Nephron (organoid): ENCODE measurements around the gene PNPLA1.

Experiments used
- H3K27ac Mint-ChIP-seq, 3 experiments: 2 replicates each; pipeline ENCODE4 v1.8.0; 2020; ENCODE audit warnings: mixed read lengths in 3 of 3, mild to moderate bottlenecking in 2 of 3, moderate library complexity in 1 of 3
- H3K27me3 Mint-ChIP-seq: 2 replicates; pipeline ENCODE4 v1.8.0; 2021; ENCODE audit warnings: low read depth, mild to moderate bottlenecking, moderate library complexity, mixed read lengths
- H3K36me3 Mint-ChIP-seq: 2 replicates; pipeline ENCODE4 v1.8.0; 2020; ENCODE audit warnings: low read depth, mixed read lengths
- H3K4me1 Mint-ChIP-seq: 2 replicates; pipeline ENCODE4 v1.8.0; 2020; ENCODE audit warnings: mixed read lengths
- H3K4me3 Mint-ChIP-seq, 3 experiments: 2 replicates each; pipeline ENCODE4 v1.8.0; 2020; ENCODE audit warnings: mild to moderate bottlenecking in 3 of 3, mixed read lengths in 3 of 3, moderate library complexity in 2 of 3
- H3K9me3 Mint-ChIP-seq: 2 replicates; pipeline ENCODE4 v1.8.0; 2020; ENCODE audit warnings: mixed read lengths
- TF ChIP-seq, protein P1 (sequence below), 3 experiments: fragments of 200-600 bp; sonication (generic); IDR thresholded peaks; one replicate each; pipeline ENCODE4 v1.5.0; 2021; ENCODE audit warnings: antibody characterized with exemption in 3 of 3; ENCODE audit not compliant: unreplicated experiment in 3 of 3

PNPLA1 gene

GRCh38 chr6:36333171-36333895 is 63.5 kb downstream of the PNPLA1 start:
- Mint-ChIP-seq H3K4me1 (peaks cover 35% of the 10 kb centered on the region), H3K27me3 (peaks cover 15% of the 10 kb centered on the region)

DNA sequence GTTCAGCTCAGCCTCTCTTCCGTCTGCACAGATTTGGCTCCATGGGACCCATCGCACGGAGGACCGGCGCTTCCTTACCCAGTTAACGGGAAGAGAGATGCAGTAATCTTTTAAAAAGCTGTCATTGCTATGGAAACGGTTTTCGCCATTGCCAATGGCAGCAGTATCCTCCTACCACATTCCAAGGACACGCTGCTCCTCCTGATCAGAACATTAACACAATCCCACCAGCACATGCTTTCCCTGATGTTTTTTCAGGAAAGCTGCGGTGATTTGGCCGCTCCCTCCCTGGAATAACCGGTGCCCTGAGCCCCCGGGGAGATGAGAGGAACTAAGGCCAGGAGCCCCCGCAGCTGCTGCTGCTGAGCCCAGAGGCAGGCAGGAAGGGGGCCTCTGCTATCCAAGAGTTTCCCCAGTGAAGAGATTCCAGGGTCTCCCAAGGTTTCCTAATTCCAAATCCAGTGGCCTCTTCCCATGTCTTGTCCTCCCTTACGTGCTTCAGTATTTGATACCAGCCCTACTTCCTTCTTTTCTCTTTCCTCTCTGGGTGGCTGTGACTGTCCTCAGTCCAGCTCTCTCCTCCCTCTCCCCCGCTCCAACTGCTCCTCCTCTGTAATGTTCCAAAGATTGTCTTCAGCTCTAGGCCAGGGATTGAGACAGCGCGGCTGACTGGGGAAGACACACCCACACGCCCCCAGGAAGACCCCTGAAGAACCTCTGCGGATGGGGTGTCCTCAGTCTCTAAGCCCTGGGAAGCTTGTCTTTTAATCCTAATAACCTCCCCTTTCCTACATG is 64.3 kb downstream of the PNPLA1 start:
- H3K36me3 Mint-ChIP-seq, result no peaks in the 10 kb centered on the region

More at GRCh38 chr6:36333171-36333895, 63.5 kb downstream of the PNPLA1 start:
- Mint-ChIP-seq H3K36me3 (no peaks in the 10 kb centered on the region), H3K27ac (peak overlapping the region in 2 of 3 experiments; percentile 47 to 57), H3K9me3 (no peaks in the 10 kb centered on the region), H3K4me3 (no peak overlapping the region)
- TF ChIP-seq, protein P1, sequence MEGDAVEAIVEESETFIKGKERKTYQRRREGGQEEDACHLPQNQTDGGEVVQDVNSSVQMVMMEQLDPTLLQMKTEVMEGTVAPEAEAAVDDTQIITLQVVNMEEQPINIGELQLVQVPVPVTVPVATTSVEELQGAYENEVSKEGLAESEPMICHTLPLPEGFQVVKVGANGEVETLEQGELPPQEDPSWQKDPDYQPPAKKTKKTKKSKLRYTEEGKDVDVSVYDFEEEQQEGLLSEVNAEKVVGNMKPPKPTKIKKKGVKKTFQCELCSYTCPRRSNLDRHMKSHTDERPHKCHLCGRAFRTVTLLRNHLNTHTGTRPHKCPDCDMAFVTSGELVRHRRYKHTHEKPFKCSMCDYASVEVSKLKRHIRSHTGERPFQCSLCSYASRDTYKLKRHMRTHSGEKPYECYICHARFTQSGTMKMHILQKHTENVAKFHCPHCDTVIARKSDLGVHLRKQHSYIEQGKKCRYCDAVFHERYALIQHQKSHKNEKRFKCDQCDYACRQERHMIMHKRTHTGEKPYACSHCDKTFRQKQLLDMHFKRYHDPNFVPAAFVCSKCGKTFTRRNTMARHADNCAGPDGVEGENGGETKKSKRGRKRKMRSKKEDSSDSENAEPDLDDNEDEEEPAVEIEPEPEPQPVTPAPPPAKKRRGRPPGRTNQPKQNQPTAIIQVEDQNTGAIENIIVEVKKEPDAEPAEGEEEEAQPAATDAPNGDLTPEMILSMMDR (IDR thresholded peaks at IDR 0.05; ENCODE audit: unreplicated experiment in 3 of 3), result no peak

DNA sequence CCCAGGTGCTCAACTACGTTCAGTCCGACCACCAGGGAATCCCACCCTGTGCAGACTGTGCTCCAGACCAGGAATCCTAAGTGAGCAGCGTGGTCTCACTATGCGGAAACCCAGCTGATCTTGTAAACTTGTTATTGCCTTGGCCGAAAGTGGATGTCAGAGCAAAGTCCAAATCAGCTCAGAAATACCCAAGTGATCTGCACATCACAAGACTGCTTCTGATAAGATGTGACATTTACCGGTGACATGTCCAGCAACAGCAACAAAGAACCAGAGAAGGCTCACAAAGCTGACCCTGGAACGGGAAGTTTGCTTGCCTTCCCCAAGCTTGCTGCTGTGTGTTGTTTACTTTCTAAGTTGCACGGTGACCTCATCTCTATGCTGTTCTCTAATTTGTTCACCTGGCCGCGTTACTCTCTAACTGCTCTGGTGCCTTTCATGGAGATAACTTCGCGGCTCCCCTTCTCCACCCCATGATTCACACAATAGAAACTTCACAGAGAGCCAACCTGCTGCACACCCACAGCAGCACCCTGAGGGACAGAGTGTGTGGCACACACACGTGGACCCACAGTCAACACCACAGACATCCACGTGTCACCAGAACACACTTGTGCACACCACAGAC is 65.1 kb downstream of the PNPLA1 start:
- peaks cover 26% of the 10 kb centered on the region for H3K27me3 Mint-ChIP-seq

More for the DNA sequence above, 64.3 kb downstream of the PNPLA1 start:
- Mint-ChIP-seq H3K27ac (peak overlapping the region; percentile 57 to 87 (median 69)), H3K4me3 (peak overlapping the region; percentile 10 to 60 (median 16)), H3K4me1 (peaks cover 34% of the 10 kb centered on the region), H3K9me3 (no peaks in the 10 kb centered on the region), H3K27me3 (peaks cover 18% of the 10 kb centered on the region)
- TF ChIP-seq, protein P1 (IDR thresholded peaks at IDR 0.05; ENCODE audit: unreplicated experiment in 3 of 3), result no peak

GRCh38 chr6:36335465-36336207 is 65.8 kb downstream of the PNPLA1 start:
- Mint-ChIP-seq H3K27ac (peak overlapping the region in 1 of 3 experiments; percentile 57), H3K27me3 (peaks cover 33% of the 10 kb centered on the region)
- TF ChIP-seq, protein P1 (IDR thresholded peaks at IDR 0.05; ENCODE audit: unreplicated experiment in 3 of 3), result no peak

More for the DNA sequence above, 65.1 kb downstream of the PNPLA1 start:
- no peaks in the 10 kb centered on the region for H3K9me3 Mint-ChIP-seq
- H3K4me3 Mint-ChIP-seq, result no peak overlapping the region
- TF ChIP-seq, protein P1 (IDR thresholded peaks at IDR 0.05; ENCODE audit: unreplicated experiment in 3 of 3), result no peak
- peaks cover 41% of the 10 kb centered on the region for H3K4me1 Mint-ChIP-seq
- H3K36me3 Mint-ChIP-seq, result no peaks in the 10 kb centered on the region
- peak overlapping the region in 2 of 3 experiments; percentile 57 to 87 for H3K27ac Mint-ChIP-seq

DNA sequence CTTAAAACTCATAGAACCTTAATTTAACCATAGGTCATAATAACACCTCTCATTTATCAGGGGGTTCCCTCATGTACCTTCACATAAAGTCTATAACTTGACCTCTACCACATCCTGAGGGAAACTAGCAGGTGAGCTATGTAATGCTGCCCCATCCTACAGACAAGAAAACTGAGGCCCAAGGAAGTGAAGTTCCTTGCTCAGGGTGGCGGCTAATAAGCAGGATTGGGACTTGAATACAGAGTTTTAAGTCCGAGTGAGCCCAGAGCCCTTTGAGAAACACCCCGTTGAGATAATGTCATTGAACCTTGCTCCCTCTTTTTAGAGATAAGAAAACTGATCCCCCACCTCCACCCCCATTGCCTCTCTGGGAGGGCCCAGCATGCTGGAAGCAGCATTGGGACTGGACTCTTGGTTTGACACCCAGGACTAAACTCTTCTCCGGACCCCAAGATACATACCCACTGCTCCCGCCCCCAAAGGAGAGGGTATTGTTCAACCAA is 66.4 kb downstream of the PNPLA1 start:
- TF ChIP-seq, protein P1 (IDR thresholded peaks at IDR 0.05; ENCODE audit: unreplicated experiment in 3 of 3), result no peak
- Mint-ChIP-seq H3K4me3 (no peak overlapping the region), H3K36me3 (no peaks in the 10 kb centered on the region), H3K27me3 (peaks cover 38% of the 10 kb centered on the region), H3K4me1 (peaks cover 50% of the 10 kb centered on the region), H3K27ac (no peak overlapping the region), H3K9me3 (no peaks in the 10 kb centered on the region)

More at GRCh38 chr6:36335465-36336207, 65.8 kb downstream of the PNPLA1 start:
- Mint-ChIP-seq H3K9me3 (no peaks in the 10 kb centered on the region), H3K4me1 (peaks cover 46% of the 10 kb centered on the region), H3K36me3 (no peaks in the 10 kb centered on the region), H3K4me3 (no peak overlapping the region)
